ENCODE data around the gene SGSM1. TPM values are rescaled to one million over a fixed set of nuclear protein-coding genes. Genes with fewer than 3 reads are reported as not detected.

SGSM1 gene
- total and polyA plus RNA-seq, 10 donors: 0.16 to 1.3 (median 0.53) TPM

- no peak overlapping the region for H3K27ac ChIP-seq
- H3K4me1 ChIP-seq: no peaks in the 10 kb centered on the region
- no peak for DNase-seq
- WGBS, 5 donors: 61 to 96% (median 71%) methylated on average over 3 of the region's 3 CpGs
- peaks cover 0 to 21% (median 0%) of the 10 kb centered on the region in 7 donors for H3K27me3 ChIP-seq (replicated peaks in 1 of 7)
- H3K4me3 ChIP-seq: no peak overlapping the region
- H3K36me3 ChIP-seq: no peaks in the 10 kb centered on the region
- H3K9me3 ChIP-seq: no peaks in the 10 kb centered on the region
- TF ChIP-seq POLR2AphosphoS5 (IDR thresholded peaks at IDR 0.05) (no peak), POLR2A (IDR thresholded peaks at IDR 0.05) (no peak)
- TF ChIP-seq, protein P1, sequence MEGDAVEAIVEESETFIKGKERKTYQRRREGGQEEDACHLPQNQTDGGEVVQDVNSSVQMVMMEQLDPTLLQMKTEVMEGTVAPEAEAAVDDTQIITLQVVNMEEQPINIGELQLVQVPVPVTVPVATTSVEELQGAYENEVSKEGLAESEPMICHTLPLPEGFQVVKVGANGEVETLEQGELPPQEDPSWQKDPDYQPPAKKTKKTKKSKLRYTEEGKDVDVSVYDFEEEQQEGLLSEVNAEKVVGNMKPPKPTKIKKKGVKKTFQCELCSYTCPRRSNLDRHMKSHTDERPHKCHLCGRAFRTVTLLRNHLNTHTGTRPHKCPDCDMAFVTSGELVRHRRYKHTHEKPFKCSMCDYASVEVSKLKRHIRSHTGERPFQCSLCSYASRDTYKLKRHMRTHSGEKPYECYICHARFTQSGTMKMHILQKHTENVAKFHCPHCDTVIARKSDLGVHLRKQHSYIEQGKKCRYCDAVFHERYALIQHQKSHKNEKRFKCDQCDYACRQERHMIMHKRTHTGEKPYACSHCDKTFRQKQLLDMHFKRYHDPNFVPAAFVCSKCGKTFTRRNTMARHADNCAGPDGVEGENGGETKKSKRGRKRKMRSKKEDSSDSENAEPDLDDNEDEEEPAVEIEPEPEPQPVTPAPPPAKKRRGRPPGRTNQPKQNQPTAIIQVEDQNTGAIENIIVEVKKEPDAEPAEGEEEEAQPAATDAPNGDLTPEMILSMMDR (IDR thresholded peaks at IDR 0.05 in 8 of 11, conservative IDR thresholded peaks at IDR 0.05 in 3 of 11): no peak
- intact Hi-C loops (cut with DNase I; ENCODE audit: low total_unique reads): no loop called here
Observed at GRCh38 chr22:24824250-24824649, 18.2 kb downstream of the SGSM1 start.

GRCh38 chr22:24824915-24825314, 18.9 kb downstream of the SGSM1 start:
- no peak overlapping the region for H3K27ac ChIP-seq
- intact Hi-C loops (cut with DNase I; ENCODE audit: low total_unique reads): no loop called here
- no peaks in the 10 kb centered on the region for H3K4me1 ChIP-seq
- H3K27me3 ChIP-seq (replicated peaks in 1 of 7): peaks cover 0 to 21% (median 0%) of the 10 kb centered on the region in 7 donors
- H3K9me3 ChIP-seq: no peaks in the 10 kb centered on the region
- no peak for DNase-seq
- no peaks in the 10 kb centered on the region for H3K36me3 ChIP-seq
- no peak for TF ChIP-seq POLR2A (IDR thresholded peaks at IDR 0.05)
- TF ChIP-seq POLR2AphosphoS5 (IDR thresholded peaks at IDR 0.05): no peak
- TF ChIP-seq, protein P1 (IDR thresholded peaks at IDR 0.05 in 8 of 11, conservative IDR thresholded peaks at IDR 0.05 in 3 of 11): no peak
- no peak overlapping the region for H3K4me3 ChIP-seq
- WGBS, 5 donors: 76 to 96% (median 87%) methylated on average over 4 of the region's 4 CpGs

DNA sequence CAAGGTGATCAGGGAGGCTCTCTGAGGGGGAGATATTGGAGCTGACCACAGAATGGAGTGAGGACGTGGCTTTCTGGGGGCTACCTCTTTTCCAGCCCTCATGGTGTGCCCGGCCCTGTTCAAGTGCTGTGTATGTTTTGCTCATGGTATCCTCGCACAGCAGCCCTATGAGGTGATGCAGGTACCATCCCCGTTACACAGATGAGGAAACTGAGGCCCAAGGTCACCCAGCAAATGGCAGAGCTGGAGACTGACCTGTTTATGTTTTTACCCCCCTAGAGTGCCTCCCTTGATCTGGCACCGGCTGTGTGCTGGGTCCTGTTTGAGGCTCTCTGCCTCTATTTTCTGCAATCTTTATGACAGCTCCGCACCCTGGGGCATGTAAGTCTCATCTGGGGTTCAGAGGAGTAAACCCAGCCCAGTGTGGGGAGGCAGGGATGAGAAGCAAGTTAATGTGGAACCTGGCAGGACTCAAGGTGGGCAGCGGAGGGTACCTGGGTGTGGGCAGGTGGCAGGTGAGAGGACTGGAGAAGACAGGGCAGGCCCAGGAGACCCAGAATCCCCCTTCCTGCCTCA, 20.8 kb downstream of the SGSM1 start:
- Histone ChIP-seq H3K36me3 (no peaks in the 10 kb centered on the region), H3K4me1 (no peaks in the 10 kb centered on the region), H3K4me3 (no peak overlapping the region), H3K27me3 (replicated peaks in 1 of 7) (peaks cover 0 to 26% (median 0%) of the 10 kb centered on the region in 7 donors), H3K27ac (no peak overlapping the region), H3K9me3 (no peaks in the 10 kb centered on the region)
- TF ChIP-seq, protein P1 (IDR thresholded peaks at IDR 0.05 in 8 of 11, conservative IDR thresholded peaks at IDR 0.05 in 3 of 11): no peak
- TF ChIP-seq POLR2A (IDR thresholded peaks at IDR 0.05): no peak
- TF ChIP-seq POLR2AphosphoS5 (IDR thresholded peaks at IDR 0.05): no peak
- intact Hi-C loops (cut with DNase I; ENCODE audit: low total_unique reads): no loop called here
- no peak for DNase-seq
- WGBS, 5 donors: 81 to 94% (median 89%) methylated on average over 7 of the region's 7 CpGs

- H3K36me3 ChIP-seq: no peaks in the 10 kb centered on the region
- no peak overlapping the region for H3K4me3 ChIP-seq
- peaks cover 0 to 26% (median 0%) of the 10 kb centered on the region in 7 donors for H3K27me3 ChIP-seq (replicated peaks in 1 of 7)
- no peaks in the 10 kb centered on the region for H3K4me1 ChIP-seq
- TF ChIP-seq, protein P1 (IDR thresholded peaks at IDR 0.05 in 8 of 11, conservative IDR thresholded peaks at IDR 0.05 in 3 of 11): no peak
- TF ChIP-seq POLR2AphosphoS5 (IDR thresholded peaks at IDR 0.05) (no peak), POLR2A (IDR thresholded peaks at IDR 0.05) (no peak)
- H3K27ac ChIP-seq: no peak overlapping the region
- peak; percentile 65 for DNase-seq
- intact Hi-C loops (cut with DNase I; ENCODE audit: low total_unique reads): no loop called here
- no peaks in the 10 kb centered on the region for H3K9me3 ChIP-seq
- 79 to 93% (median 82%) methylated on average over 7 to 9 of the region's 9 CpGs for WGBS, 5 donors
Observed at GRCh38 chr22:24827296-24827695, 21.3 kb downstream of the SGSM1 start.
